ENCODE data around the gene PKDCC.
"Not testable (repeated sequence)": the region's sequence is repeated elsewhere in the genome, so short reads cannot be mapped to it uniquely, and the experiment has no call there.

Gene PKDCC

DNA sequence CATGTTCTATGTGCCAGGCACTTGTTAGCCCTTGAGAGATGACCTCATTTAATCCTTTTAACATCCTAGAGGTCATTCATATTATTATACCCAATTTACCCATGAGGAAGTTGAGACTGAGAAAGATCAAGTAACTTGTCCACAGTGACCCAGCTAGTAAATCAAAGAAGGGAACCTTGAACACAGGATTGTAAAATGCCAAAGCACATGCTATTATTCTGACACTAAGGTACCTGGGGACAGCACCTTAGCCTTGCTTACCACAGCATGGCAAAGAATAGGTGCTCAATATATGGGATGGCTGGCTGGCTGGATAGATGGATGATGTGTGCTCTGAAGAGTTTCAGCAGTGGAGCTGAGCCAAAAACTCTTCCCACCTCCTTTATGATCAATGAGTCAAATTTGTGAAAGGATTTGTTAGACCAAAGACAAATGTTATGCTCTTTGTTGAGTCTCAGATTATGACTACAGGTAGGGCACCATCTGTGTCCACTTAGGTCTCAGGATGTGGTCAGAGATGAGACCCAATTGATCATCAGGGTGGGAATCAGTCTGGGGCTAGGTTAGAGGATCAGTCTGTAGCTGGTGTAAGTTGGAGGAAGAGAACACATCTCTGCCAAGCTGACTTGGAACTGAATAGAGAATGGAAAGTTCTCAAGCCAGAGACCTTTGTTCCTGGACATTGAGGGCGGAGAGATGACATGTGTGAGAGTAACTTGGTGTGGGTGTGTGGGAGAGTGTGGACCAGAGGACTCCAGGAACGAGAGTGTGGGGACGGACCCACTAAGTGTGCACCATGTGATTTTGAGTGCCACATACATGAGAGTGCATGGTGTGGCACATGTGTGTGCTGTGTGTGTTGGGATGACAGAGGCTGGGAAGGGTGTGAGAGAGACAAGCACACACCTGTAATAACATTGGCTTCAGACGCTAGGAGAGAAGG lies 16.3 kb upstream of the PKDCC start:
- DNase-seq = no peak

DNA sequence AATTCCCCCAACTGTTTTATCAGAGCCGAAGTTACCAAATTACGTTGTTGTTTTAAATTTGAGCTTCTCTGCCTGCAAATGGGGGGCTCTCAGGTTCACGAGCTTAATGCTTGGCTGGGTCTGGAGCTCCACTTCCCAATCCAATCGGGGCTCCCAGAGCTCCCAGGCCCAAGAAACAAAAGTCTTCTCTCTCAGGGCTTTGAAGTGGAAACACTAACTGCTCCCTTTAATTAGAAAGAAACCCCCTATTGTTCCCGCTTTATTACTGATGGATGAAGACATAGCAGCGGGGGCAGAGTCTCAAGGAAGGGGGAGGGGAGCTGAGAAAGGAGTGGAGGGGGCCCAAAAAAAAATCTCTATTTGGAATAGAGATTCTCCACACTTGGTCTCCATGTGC lies 15.6 kb upstream of the PKDCC start:
- DNase-seq = no peak

DNA sequence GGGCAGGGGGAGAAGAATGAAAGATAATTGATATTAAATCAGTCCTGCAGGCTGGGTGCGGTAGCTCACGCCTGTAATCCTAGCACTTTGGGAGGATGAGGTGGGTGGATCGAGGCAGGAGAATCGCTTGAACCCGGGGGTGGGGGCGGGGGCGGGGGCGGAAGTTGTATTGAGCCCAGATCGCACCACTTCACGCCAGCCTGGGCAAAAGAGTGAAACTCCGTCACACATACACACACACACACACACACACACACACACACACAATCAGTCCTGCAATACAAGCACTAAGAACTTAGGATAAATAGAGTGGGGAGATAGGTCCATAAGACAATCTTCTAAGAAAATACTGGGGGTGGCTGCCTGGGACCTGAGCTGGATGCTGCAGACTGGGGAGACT lies 15.1 kb upstream of the PKDCC start:
- DNase-seq = no peak

GRCh38 chr2:42034096-42034495 lies 13.7 kb upstream of the PKDCC start:
- not testable (repeated sequence) for DNase-seq

DNA sequence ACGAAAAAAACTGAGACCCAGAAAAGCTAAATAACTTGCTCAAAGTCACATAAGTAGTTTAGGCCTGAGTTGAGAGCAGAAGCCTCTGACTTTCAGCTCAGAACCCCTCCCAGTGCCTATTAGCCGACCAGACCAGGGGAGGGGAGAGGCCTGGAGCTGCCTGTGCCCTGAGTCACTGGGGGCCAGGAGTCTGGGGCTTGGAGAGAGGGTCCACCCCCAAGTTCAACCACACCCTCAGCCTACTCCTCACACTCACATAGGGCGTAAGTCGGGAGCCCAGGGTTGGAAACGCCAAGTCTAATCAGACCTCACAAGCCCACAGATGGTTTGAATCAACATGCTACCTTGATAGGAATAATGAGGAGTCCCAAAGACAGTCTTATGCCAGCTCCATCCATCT lies 12.6 kb upstream of the PKDCC start:
- DNase-seq = no peak

GRCh38 chr2:42036413-42036812 lies 11.4 kb upstream of the PKDCC start:
- DNase-seq = no peak

GRCh38 chr2:42036940-42037339 lies 10.9 kb upstream of the PKDCC start:
- no peak for DNase-seq

GRCh38 chr2:42040643-42041278 lies 7.1 kb upstream of the PKDCC start:
- DNase-seq = no peak

DNA sequence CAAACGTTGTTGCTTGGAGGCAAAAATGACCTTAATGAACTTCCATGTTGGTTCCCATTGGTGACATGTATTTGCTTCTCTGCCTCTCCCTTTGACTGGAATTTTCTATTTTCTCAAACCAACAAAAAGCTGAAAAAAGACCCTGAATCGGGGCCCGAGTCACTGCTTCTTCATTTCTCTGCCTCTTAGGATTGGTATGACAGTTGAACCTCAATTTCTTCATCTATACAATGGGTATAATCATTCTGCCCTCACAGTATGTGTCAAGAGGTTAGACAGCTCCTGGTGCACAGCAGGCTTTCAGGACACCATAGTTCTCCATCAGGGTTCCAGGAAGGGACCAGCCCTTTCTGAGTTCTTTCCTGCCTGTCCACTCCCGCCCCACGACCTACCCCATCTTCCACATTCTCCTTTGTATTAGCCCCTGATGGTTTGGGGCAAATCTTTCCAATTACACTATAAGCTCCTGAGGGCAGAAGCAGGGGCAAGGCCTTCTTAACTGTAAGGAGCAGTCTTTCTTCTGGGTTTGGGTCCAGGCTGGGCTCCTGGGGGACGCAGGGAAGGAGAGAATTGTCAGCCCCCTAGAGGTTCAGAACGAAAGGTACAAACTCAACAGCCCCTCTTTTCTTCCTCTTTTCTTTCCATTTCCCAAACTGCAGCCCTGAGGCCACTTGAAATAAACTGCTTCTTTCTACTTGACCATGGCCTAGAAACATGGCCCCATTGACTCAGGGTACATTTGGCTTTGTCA lies 6.3 kb upstream of the PKDCC start:
- no peak for DNase-seq

DNA sequence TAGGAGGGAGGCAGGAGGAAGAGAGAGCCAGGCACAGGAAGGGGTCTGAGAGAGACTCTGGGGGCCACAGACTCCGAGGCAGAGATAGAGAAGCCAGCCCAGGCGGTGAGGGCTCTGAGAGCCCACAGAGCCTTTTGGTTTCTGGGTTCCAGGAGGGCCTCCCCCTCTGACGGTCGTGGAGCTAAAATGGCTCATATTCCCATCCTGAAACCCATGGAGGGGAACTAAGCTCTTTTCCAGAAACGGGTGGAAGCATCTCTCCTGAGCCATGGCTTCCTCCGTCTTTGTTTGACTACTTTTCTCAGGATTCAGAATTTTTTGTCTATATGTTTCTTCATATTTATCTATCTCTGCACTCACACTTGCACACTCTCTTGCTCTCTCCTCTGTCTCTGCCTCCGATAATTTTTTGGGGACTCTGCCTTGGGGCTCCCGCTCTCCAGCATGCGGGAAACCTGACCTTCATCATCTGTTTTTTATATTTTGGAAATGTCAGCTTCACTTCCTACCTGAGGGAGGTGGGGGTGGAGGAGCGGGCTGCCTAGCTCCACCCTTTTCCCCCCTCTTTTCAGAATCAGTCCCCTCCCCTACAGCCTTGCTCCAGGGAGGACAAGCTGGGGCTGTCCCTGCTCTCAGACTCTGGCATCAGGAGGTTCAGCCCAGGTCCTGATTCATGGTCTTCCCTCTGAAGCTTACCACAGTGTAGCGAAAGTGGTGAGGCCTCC lies 5.0 kb upstream of the PKDCC start:
- no peak for DNase-seq

DNA sequence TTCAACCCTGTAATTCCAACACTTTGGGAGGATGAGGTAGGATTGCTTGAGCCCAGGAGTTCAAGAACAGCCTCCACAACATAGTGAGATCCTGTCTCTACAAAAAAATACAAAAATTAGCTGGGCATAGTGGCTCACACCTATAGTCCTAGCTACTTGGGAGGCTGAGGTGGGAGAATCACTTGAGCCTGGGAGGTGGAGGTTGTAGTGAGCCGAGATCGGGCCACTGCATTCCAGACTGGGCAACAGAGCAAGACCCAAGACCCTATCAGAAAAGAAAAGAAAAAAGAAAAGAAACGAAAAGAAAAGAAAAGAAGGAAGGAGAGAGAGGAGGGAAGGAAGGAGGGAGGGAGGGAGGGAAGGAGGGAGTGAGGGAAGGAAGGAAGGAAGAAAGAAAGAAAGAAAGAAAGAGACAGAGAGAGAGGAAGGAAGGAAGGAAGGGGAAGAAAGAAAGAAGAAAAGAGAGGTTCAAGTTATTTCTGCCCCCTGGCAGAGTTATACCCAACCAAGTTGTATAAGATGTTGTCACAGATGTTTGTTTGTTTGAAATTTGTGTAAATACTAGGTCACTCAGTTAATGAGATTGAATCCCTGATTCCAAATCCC lies 3.9 kb upstream of the PKDCC start:
- DNase-seq = no peak

GRCh38 chr2:42044939-42045338 lies 2.9 kb upstream of the PKDCC start:
- DNase-seq = no peak

GRCh38 chr2:42045352-42045751 lies 2.5 kb upstream of the PKDCC start:
- no peak for DNase-seq

- no peak for DNase-seq
Observed at GRCh38 chr2:42045848-42046748, 1.7 kb upstream of the PKDCC start.

DNA sequence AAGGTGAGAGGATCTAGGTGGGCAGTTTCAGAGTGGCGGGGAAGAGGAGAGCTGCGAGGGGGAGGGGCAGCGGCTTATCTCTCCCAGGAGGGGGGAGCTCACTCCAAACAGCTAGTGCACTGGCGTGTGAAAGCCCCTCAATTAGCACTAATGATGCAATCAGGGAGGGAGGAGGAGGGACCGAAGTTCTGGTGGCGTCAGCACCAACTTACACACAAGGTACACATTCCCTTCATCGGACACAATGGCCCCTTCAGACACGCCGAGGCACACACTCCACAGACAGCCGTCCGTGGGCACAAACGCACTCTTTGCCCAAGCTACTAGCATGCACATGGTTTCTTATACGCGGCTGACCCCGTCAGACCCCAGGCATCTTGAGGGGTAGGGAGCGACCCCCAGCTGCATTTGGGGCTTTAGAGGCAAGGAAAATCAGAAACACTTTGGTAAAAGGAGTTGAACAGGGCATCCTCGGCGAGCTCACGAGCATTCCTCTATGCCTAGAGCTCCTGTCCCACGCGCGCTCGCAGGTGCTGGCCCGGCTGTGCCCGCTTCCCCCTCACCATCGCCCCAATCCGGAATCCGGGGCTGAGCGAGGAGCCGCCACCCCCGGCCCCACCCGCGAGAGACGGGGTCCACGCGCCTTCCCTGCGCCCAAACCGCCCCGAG lies 868 bp upstream of the PKDCC start:
- DNase-seq = no peak

- no peak for DNase-seq
Observed at GRCh38 chr2:42048299-42049220, 739 bp downstream of the PKDCC start.

- no peak for DNase-seq
Observed at GRCh38 chr2:42049221-42050009, 1.6 kb downstream of the PKDCC start.

DNA sequence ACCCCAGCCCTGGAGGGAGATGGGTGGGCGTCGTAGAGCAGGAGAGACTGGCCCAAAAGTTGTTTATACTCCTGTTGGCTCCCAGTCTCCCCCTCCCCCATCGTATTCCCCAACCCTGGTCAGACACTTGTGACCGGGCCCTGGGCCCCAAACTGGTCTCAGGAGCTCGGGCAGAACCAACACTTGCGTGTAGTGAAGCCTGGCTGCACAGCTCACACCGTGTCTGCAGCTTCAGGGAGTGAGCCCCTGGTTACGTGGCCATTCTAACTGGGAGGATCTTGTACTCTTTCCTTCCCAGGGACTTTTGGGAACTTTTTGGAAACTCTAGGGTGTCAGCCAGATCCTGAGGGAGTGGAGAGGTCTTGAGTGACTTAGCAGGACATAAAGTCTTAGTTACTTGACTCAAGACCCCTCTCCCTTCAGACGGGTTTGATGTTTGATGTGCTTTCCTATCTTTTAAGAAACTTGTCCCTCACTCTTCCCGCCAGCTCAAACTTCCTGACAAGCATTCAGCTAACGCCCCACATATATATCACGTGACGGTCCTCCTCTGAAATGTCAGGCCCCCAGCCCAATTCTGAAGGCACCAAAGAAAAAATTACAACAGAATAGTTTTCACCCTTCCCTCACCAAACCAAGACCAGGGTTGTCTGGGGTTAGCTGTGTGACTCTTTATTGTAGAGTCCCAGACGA lies 2.3 kb downstream of the PKDCC start:
- no peak for DNase-seq
